Ishikawa (cell line): ENCODE data around the gene GKN2.

Experiments
- CEBPB ChIP-seq: IDR thresholded peaks from 2 replicates; pipeline ENCODE4 v1.6.1; 2012
- CREB1 ChIP-seq: IDR thresholded peaks from 2 replicates; pipeline ENCODE4 v1.6.1; 2012; ENCODE audit warnings: low read depth
- EGR1 ChIP-seq: IDR thresholded peaks from 2 replicates; pipeline ENCODE4 v1.6.1; 2012
- EP300 ChIP-seq: IDR thresholded peaks from 2 replicates; pipeline ENCODE4 v1.6.1; 2012; ENCODE audit warnings: borderline replicate concordance
- FOXM1 ChIP-seq: IDR thresholded peaks from 2 replicates; pipeline ENCODE4 v1.6.1; 2012; ENCODE audit warnings: low read depth, borderline replicate concordance
- MAX ChIP-seq: IDR thresholded peaks from 2 replicates; pipeline ENCODE4 v1.6.1; 2012
- NFIC ChIP-seq: IDR thresholded peaks from 2 replicates; pipeline ENCODE4 v1.6.1; 2012
- RAD21 ChIP-seq: IDR thresholded peaks from 2 replicates; pipeline ENCODE4 v1.6.1; 2012; ENCODE audit warnings: low read depth
- REST ChIP-seq: IDR thresholded peaks from 2 replicates; pipeline ENCODE4 v1.6.1; 2012; ENCODE audit warnings: low read depth, mild to moderate bottlenecking
- TAF1 ChIP-seq: IDR thresholded peaks from 2 replicates; pipeline ENCODE4 v1.6.1; 2012; ENCODE audit warnings: low read depth, mild to moderate bottlenecking
- TCF12 ChIP-seq: IDR thresholded peaks from 2 replicates; pipeline ENCODE4 v1.6.1; 2012; ENCODE audit warnings: low read depth
- TEAD4 ChIP-seq: IDR thresholded peaks from 2 replicates; pipeline ENCODE4 v1.6.1; 2012
- USF1 ChIP-seq: IDR thresholded peaks from 2 replicates; pipeline ENCODE4 v1.6.1; 2012
- YY1 ChIP-seq: IDR thresholded peaks from 2 replicates; pipeline ENCODE4 v1.6.1; 2012; ENCODE audit warnings: low read depth
- ZBTB7A ChIP-seq: IDR thresholded peaks from 2 replicates; pipeline ENCODE4 v1.6.1; 2012; ENCODE audit warnings: low read depth

GKN2 gene

GRCh38 chr2:68939962-68940361, 12.7 kb downstream of the GKN2 start:
- TF ChIP-seq CREB1 (no peak), EP300 (no peak), REST (no peak), EGR1 (no peak), CEBPB (no peak), MAX (no peak), TEAD4 (no peak), ZBTB7A (no peak), USF1 (no peak), FOXM1 (no peak), RAD21 (no peak), NFIC (no peak), TAF1 (no peak), YY1 (no peak), TCF12 (no peak)

- no peak for TF ChIP-seq MAX
- no peak for TF ChIP-seq NFIC
- TF ChIP-seq TCF12 = no peak
- no peak for TF ChIP-seq YY1
- no peak for TF ChIP-seq CREB1
- no peak for TF ChIP-seq EP300
- TF ChIP-seq TAF1 = no peak
- TF ChIP-seq CEBPB = no peak
- TF ChIP-seq TEAD4 = no peak
- no peak for TF ChIP-seq RAD21
- TF ChIP-seq REST = no peak
- TF ChIP-seq EGR1 = no peak
- no peak for TF ChIP-seq USF1
- TF ChIP-seq ZBTB7A = no peak
- no peak for TF ChIP-seq FOXM1
These were observed 13.8 kb downstream of the GKN2 start for GRCh38 chr2:68938938-68939337.

GRCh38 chr2:68937346-68938055, 15.2 kb downstream of the GKN2 start:
- TF ChIP-seq FOXM1 = no peak

GRCh38 chr2:68936889-68937288, 15.8 kb downstream of the GKN2 start:
- no peak for TF ChIP-seq TEAD4
- no peak for TF ChIP-seq FOXM1
- no peak for TF ChIP-seq EP300
- no peak for TF ChIP-seq EGR1
- no peak for TF ChIP-seq MAX
- TF ChIP-seq RAD21 = no peak

GRCh38 chr2:68936427-68936826, 16.3 kb downstream of the GKN2 start:
- TF ChIP-seq REST = no peak
- no peak for TF ChIP-seq MAX
- no peak for TF ChIP-seq TCF12
- no peak for TF ChIP-seq EP300
- TF ChIP-seq RAD21 = no peak
- TF ChIP-seq CEBPB = no peak
- TF ChIP-seq YY1 = no peak
- no peak for TF ChIP-seq FOXM1
- no peak for TF ChIP-seq EGR1
- no peak for TF ChIP-seq NFIC
- TF ChIP-seq TAF1 = no peak
- TF ChIP-seq USF1 = no peak
- no peak for TF ChIP-seq CREB1
- no peak for TF ChIP-seq ZBTB7A
- TF ChIP-seq TEAD4 = no peak
